Parietal lobe (tissue), 2 donors: ENCODE results near the gene MDM4. TPM values are rescaled to one million over a fixed set of nuclear protein-coding genes. Genes with fewer than 3 reads are reported as not detected.
A peak's percentile ranks its signal among the peaks of the same experiment; 100 is the strongest.

Experiments
- small RNA-seq: library from RNA; depleted of rRNA; stranded (forward); fragments of <200 nt; gene quantifications from one replicate; pipeline ENCODE3, GENCODE V24; 2014; ENCODE audit warnings: low replicate concordance
- total RNA-seq: library from RNA; depleted of rRNA; stranded (reverse); fragments of >200 nt; gene quantifications from one replicate; pipeline ENCODE4 v1.2.3, GENCODE V29; 2014

Gene MDM4, protein sequence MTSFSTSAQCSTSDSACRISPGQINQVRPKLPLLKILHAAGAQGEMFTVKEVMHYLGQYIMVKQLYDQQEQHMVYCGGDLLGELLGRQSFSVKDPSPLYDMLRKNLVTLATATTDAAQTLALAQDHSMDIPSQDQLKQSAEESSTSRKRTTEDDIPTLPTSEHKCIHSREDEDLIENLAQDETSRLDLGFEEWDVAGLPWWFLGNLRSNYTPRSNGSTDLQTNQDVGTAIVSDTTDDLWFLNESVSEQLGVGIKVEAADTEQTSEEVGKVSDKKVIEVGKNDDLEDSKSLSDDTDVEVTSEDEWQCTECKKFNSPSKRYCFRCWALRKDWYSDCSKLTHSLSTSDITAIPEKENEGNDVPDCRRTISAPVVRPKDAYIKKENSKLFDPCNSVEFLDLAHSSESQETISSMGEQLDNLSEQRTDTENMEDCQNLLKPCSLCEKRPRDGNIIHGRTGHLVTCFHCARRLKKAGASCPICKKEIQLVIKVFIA
- total RNA-seq, result 147 TPM

DNA sequence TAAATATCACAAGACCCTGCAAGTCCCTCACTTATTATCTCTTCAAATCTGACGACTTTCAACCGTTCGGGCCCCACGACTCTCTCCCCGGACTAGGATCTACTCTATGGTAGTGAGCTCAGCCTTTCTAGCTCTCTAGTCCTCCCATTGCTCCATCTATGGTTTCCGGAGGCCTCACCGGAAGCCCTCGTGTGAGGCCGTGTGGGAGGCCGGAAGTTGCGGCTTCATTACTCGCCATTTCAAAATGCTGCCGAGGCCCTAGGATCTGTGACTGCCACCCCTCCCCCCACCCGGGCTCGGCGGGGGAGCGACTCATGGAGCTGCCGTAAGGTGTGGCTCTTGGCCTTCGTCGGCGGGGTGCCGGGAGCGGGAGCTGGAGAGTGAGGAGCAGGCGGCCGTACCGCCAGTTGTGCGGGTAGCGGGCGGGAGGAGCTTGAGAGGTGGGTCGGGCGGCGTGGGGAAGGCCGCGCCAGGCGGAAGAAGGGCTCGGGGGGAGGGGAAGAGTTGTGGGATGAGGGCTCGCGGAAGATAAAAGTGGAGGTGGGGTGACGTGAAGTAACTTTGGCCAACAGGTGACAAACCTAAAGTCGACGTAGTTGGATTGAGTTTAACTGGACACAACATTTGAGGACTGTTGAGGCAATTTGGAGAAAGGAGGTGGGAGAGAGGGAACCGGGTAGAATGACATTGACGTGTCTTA, at the start of gene MDM4:
TSS of gene MDM4 (plus strand) at position 227 of the 700 bp plus-strand sequence. CDS start 9,113 bp downstream, outside the sequence.

DNA sequence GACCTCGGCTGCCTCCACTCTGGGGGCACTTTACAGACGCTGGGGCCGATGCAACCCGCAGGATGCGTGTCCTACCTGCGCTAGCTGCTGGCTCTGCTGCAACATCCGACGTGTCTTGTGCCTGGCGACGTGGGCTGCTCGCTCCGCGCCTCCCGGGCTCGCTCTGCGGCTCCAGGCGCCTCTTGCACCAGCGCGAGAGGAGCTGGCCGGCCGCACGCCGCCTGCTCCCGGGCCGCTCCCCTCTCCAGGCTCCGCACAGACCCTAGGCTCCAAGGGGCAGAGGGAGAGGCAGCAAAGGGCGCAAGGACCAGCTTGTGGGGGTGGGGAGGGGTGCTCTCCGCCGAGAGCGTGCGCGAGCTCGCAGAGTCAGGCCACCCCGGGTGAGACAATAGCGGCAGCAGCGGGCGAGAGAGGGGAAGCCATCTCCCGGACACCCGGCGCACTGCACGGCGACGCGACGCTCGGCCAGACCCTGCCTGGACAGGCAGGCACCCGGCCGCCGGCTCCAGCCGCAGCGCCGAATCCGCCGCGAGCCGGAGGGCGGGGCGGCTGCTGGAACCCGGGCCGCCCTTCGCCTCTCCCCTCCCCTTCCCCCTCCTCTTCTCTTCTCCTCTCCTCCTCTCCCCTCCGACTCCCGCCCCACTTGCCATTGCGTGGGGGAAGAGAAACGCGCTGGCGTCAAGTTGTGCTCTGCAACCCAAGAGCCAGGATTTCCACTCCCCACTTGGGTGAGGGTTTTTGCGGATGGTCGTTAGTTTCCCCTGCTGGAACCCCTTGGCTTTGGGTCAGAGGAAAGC, 21.7 kb upstream of the MDM4 start, which contains the start of gene PIK3C2B:
TSS of gene PIK3C2B (minus strand) at position 525 of the 797 bp plus-strand sequence. CDS start 25,003 bp downstream, outside the sequence.

Small RNA genes within 50 kb of the gene (small RNA-seq; reads per million reads assigned to genes)
- gene RNA5SP74, result 30.4 reads per million, percentile 93 among the genes with 10 or more reads in this experiment

Other genes with a start within 250 kb of the MDM4 start
- gene PLEKHA6, start 156.5 kb upstream of the MDM4 start, total RNA-seq, result 20.3 TPM
- gene PPP1R15B, start 104.6 kb upstream of the MDM4 start, total RNA-seq, result 47.6 TPM
- 59.2 TPM for gene PIK3C2B, start 21.6 kb upstream of the MDM4 start, total RNA-seq
- 16.3 TPM for gene LRRN2, start 169.3 kb downstream of the MDM4 start, total RNA-seq